IgD-negative memory B cell (primary cell): Measurements from ENCODE around the gene AMBRA1. TPM values are rescaled to one million over a fixed set of nuclear protein-coding genes. Genes with fewer than 3 reads are reported as not detected.
A peak's percentile ranks its signal among the peaks of the same experiment; 100 is the strongest.

Experiments
- H3K27ac Mint-ChIP-seq, 3 donors: one replicate each; pipeline ENCODE4 v1.8.0; 2020 to 2022; ENCODE audit warnings: mild to moderate bottlenecking in 3 of 3, mixed read lengths in 3 of 3, moderate library complexity in 1 of 3
- H3K27me3 Mint-ChIP-seq: one replicate; pipeline ENCODE4 v1.8.0; 2021; ENCODE audit warnings: mixed read lengths
- H3K36me3 Mint-ChIP-seq: one replicate; pipeline ENCODE4 v1.8.0; 2020; ENCODE audit warnings: mild to moderate bottlenecking, mixed read lengths
- H3K4me1 Mint-ChIP-seq, 3 donors: one replicate each; pipeline ENCODE4 v1.8.0; 2020 to 2022; ENCODE audit warnings: mixed read lengths in 3 of 3, mild to moderate bottlenecking in 1 of 3
- H3K4me3 Mint-ChIP-seq, 4 donors: one replicate each; pipeline ENCODE4 v1.8.0; 2020 to 2022; ENCODE audit warnings: mild to moderate bottlenecking in 4 of 4, mixed read lengths in 4 of 4, moderate library complexity in 3 of 4
- H3K9me3 Mint-ChIP-seq, 3 donors: one replicate each; pipeline ENCODE4 v1.8.0; 2020 to 2021; ENCODE audit warnings: mixed read lengths in 3 of 3, mild to moderate bottlenecking in 1 of 3
- polyA plus RNA-seq: library from polyadenylated mRNA; unstranded; fragments of 300-500 nt; fragmentation: Illumina TruSeq; gene quantifications from one replicate; pipeline ENCODE4 v1.2.3, GENCODE V29; 2021

Gene AMBRA1
- polyA plus RNA-seq, 1 donor from 2014 or later, result 9.1 TPM

DNA sequence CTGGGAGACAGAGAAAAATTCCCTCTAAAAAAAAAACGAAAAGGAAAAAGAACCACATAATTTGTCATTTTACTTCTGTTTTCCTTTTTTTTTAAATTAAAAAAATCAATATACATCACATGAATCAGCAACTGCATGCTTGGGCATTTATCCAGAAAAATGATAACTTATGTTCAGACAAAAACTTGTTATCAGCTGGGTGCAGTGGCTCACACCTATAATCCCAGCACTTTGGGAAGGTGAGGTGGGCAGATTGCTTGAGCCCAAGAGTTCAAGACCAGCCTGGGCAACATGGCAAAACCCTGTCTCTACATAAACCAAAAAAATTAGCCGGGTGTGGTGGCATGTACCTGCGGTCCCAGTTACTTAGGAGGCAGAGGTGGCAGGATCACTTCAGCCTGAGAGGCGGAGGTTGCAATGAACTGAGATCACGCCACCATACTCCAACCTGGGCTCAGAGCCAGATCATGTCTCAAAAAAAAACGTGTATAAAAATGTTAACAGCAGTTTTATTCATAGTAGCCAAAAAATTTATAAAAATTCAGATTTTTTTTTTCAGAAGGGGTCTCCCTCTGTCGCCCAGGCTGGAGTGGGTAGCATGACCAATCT is 28.5 kb downstream of the AMBRA1 start:
- H3K4me3 Mint-ChIP-seq, result no peak overlapping the region
- no peaks in the 10 kb centered on the region for H3K27me3 Mint-ChIP-seq
- H3K36me3 Mint-ChIP-seq, result no peaks in the 10 kb centered on the region
- H3K4me1 Mint-ChIP-seq, result peaks cover 16 to 34% (median 25%) of the 10 kb centered on the region in 3 donors
- no peaks in the 10 kb centered on the region for H3K9me3 Mint-ChIP-seq
- no peak overlapping the region for H3K27ac Mint-ChIP-seq

DNA sequence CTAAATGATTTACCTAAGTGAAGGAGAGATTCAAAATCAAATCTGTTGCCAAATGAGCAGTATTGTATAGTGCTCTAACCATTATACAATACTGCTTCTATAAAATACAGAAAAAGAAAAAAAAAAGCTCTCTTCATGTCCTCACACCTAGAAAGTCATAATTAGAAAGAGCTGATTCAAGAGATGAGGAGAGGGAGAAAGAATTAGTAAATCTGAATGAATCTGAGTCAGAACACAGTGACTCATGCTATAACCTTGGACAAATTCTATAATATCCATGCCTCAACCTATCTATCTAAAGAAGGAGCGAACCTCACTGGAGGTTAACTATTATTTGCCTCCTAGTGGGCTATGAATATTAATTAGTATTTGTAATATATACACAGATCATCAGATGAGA is 29.4 kb downstream of the AMBRA1 start:
- Mint-ChIP-seq H3K27me3 (no peaks in the 10 kb centered on the region), H3K4me3 (no peak overlapping the region), H3K36me3 (peaks cover under 1% of the 10 kb centered on the region), H3K9me3 (no peaks in the 10 kb centered on the region), H3K4me1 (peaks cover 22 to 41% (median 30%) of the 10 kb centered on the region in 3 donors), H3K27ac (no peak overlapping the region)

DNA sequence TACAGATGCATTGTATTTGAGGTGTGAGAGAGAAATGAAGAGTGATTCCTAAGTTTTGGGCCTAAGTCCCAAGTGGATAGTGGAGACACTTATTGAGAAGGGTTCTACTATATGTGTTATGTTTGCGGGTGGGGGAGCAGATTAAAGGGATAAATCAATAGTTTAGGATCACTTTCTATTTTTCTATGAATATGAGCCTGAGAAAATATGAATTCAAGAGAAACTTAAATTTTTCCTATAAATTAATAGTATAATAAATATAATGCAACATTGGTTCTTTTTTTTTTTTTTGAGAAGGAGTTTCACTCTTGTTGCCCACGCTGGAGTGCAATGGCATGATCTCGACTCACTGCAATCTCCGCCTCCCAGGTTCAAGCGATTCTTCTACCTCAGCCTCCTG is 31.3 kb downstream of the AMBRA1 start:
- H3K4me1 Mint-ChIP-seq, result peaks cover 27 to 36% (median 34%) of the 10 kb centered on the region in 3 donors
- no peak overlapping the region for H3K4me3 Mint-ChIP-seq
- H3K36me3 Mint-ChIP-seq, result peaks cover 4% of the 10 kb centered on the region
- H3K27ac Mint-ChIP-seq, result peak overlapping the region in 1 of 3 donors; percentile 16
- no peaks in the 10 kb centered on the region for H3K9me3 Mint-ChIP-seq
- H3K27me3 Mint-ChIP-seq, result no peaks in the 10 kb centered on the region

GRCh38 chr11:46560300-46560991 is 33.4 kb downstream of the AMBRA1 start:
- Mint-ChIP-seq H3K27ac (peak overlapping the region; percentile 33 to 84 (median 81)), H3K9me3 (no peaks in the 10 kb centered on the region), H3K36me3 (peaks cover 4% of the 10 kb centered on the region), H3K4me1 (peaks cover 33 to 49% (median 41%) of the 10 kb centered on the region in 3 donors), H3K4me3 (peak overlapping the region; percentile 71 to 92 (median 84)), H3K27me3 (no peaks in the 10 kb centered on the region)

- peak overlapping the region; percentile 1 to 81 (median 33) for H3K27ac Mint-ChIP-seq
- no peaks in the 10 kb centered on the region for H3K27me3 Mint-ChIP-seq
- peaks cover 4% of the 10 kb centered on the region for H3K36me3 Mint-ChIP-seq
- no peaks in the 10 kb centered on the region for H3K9me3 Mint-ChIP-seq
- H3K4me3 Mint-ChIP-seq, result peak overlapping the region in 2 of 4 donors; percentile 23 to 90
- H3K4me1 Mint-ChIP-seq, result peaks cover 37 to 54% (median 46%) of the 10 kb centered on the region in 3 donors
These were observed 34.0 kb downstream of the AMBRA1 start for GRCh38 chr11:46559815-46560214.

- peaks cover 7% of the 10 kb centered on the region for H3K36me3 Mint-ChIP-seq
- peaks cover 43 to 60% (median 49%) of the 10 kb centered on the region in 3 donors for H3K4me1 Mint-ChIP-seq
- no peaks in the 10 kb centered on the region for H3K27me3 Mint-ChIP-seq
- no peaks in the 10 kb centered on the region for H3K9me3 Mint-ChIP-seq
- H3K4me3 Mint-ChIP-seq, result no peak overlapping the region
- H3K27ac Mint-ChIP-seq, result no peak overlapping the region
These were observed 36.1 kb downstream of the AMBRA1 start for GRCh38 chr11:46557684-46558151.

DNA sequence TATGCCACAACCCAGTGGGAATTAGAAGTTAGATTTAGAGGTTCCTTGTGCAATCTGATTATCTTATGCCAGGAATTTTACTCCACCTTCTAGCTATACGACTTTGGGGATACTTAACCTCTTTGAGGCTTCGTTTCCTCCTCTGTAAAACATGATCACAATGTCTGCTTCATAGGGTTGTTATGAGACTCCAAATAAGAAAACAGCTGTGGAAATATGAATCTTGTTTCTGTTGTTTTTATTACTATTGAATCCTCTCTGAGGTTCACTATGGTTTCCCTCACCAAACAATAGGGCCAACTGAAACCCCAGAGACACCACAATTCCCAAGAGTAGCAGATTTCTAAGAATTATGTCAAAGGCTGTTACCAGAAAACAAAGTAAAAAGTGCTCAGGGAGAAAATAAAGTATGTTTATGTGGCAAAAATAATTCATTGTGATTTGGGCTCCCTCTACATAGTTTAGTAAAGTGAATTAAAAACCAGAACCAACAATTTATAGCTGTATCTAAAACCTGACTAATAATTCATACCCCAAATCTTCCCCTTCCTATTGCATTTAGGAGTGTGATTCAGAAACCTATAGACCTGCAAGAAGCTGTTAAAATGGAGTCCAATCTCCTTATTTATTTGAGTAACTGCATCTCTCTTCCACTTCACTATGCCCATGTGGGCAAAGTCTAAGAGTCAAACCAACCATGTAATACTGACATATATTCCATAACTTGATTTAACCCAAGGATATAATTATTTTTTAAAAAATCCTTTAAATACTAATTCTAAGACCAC is 38.4 kb downstream of the AMBRA1 start:
- H3K27ac Mint-ChIP-seq, result peak overlapping the region in 1 of 3 donors; percentile 5
- H3K4me3 Mint-ChIP-seq, result peak overlapping the region in 1 of 4 donors; percentile 2
- peaks cover 30 to 44% (median 34%) of the 10 kb centered on the region in 3 donors for H3K4me1 Mint-ChIP-seq
- no peaks in the 10 kb centered on the region for H3K27me3 Mint-ChIP-seq
- H3K9me3 Mint-ChIP-seq, result no peaks in the 10 kb centered on the region
- peaks cover 7% of the 10 kb centered on the region for H3K36me3 Mint-ChIP-seq

- peaks cover 7% of the 10 kb centered on the region for H3K36me3 Mint-ChIP-seq
- no peaks in the 10 kb centered on the region for H3K9me3 Mint-ChIP-seq
- H3K27me3 Mint-ChIP-seq, result no peaks in the 10 kb centered on the region
- no peak overlapping the region for H3K27ac Mint-ChIP-seq
- peak overlapping the region in 2 of 4 donors; percentile 31 to 86 for H3K4me3 Mint-ChIP-seq
- H3K4me1 Mint-ChIP-seq, result peaks cover 23 to 41% (median 31%) of the 10 kb centered on the region in 3 donors
These were observed 39.3 kb downstream of the AMBRA1 start for GRCh38 chr11:46554213-46555147.

- Mint-ChIP-seq H3K4me1 (peaks cover 19 to 45% (median 29%) of the 10 kb centered on the region in 3 donors), H3K9me3 (no peaks in the 10 kb centered on the region), H3K36me3 (peaks cover 4% of the 10 kb centered on the region), H3K27me3 (no peaks in the 10 kb centered on the region), H3K4me3 (peak overlapping the region in 1 of 4 donors; percentile 31), H3K27ac (no peak overlapping the region)
These were observed 40.0 kb downstream of the AMBRA1 start for GRCh38 chr11:46553814-46554212.

DNA sequence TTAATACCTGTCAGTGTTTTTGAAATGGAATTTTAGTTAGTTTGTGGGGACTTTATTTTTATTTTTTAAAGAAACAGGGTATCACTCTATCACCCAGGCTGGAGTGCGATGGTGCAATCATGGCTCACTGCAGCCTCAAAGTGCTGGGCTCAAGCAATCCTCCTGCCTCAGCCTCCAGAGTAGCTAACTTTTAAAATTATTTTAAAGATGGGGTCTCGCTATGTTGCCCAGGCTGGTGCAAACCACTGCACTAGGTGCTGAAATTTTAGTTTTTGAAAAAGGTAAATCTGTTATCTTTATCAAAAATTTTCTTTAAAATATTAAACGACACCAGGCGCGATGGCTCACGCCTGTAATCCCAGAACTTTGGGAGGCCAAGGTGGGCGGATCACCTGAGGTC is 42.6 kb downstream of the AMBRA1 start:
- H3K4me3 Mint-ChIP-seq, result no peak overlapping the region
- H3K27me3 Mint-ChIP-seq, result no peaks in the 10 kb centered on the region
- no peak overlapping the region for H3K27ac Mint-ChIP-seq
- peaks cover 15 to 41% (median 25%) of the 10 kb centered on the region in 3 donors for H3K4me1 Mint-ChIP-seq
- peaks cover 10% of the 10 kb centered on the region for H3K36me3 Mint-ChIP-seq
- no peaks in the 10 kb centered on the region for H3K9me3 Mint-ChIP-seq

GRCh38 chr11:46547579-46547978 is 46.2 kb downstream of the AMBRA1 start:
- Mint-ChIP-seq H3K27me3 (no peaks in the 10 kb centered on the region), H3K9me3 (no peaks in the 10 kb centered on the region), H3K27ac (peak overlapping the region in 1 of 3 donors; percentile 71), H3K4me1 (peaks cover 0 to 12% (median 8%) of the 10 kb centered on the region in 3 donors), H3K4me3 (no peak overlapping the region), H3K36me3 (peaks cover 11% of the 10 kb centered on the region)

- Mint-ChIP-seq H3K36me3 (peaks cover 16% of the 10 kb centered on the region), H3K4me3 (no peak overlapping the region), H3K27me3 (no peaks in the 10 kb centered on the region), H3K27ac (no peak overlapping the region), H3K4me1 (peaks cover 0 to 3% (median 0%) of the 10 kb centered on the region in 3 donors), H3K9me3 (no peaks in the 10 kb centered on the region)
These were observed 50.3 kb downstream of the AMBRA1 start for GRCh38 chr11:46543564-46543963.

DNA sequence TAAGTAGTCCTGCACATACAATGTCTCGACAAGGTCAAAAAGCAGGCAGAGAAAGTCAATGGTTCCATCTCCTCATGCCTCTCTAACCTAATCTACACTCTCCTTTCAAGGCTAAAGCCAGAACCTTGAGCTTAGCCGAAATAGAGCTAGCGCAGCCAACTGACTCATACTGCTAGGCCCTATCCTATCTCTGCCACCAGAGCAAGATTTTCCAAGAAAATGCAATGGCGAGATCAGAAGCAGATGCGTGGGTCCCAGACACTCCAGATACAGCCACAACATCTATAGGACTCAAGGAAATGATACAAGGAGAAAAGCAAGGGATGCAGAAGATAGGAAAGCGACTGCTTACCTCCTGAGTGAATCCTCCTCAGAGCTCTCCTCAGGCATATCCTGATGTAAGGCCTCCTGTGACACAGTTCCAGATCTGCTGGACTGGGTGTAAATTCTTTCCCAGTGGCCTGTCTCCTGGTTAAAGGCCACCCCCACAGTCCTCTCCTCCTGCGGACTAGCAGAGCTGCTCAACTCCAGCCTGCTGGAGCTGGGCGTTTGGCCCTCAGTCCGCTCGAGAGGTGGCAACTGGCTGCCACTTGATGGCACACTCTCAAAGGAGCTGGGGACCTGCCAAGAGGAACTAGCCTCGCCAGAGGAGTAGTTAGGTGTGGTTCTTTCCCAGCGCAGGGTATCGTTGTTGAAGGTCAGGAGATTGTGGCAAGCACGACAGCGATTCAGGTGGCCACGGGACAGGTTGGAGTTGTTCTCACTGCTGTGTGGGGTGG is 52.0 kb downstream of the AMBRA1 start:
- no peaks in the 10 kb centered on the region for H3K27me3 Mint-ChIP-seq
- H3K36me3 Mint-ChIP-seq, result peaks cover 10% of the 10 kb centered on the region
- no peak overlapping the region for H3K27ac Mint-ChIP-seq
- no peaks in the 10 kb centered on the region for H3K9me3 Mint-ChIP-seq
- H3K4me1 Mint-ChIP-seq, result peaks cover 5 to 12% (median 6%) of the 10 kb centered on the region in 3 donors
- no peak overlapping the region for H3K4me3 Mint-ChIP-seq
